MM.1S (cell line): ENCODE results near the gene PDE6A.

ENCODE experiments used
- DNase-seq: peaks from one replicate; pipeline ENCODE4 v3.0.0-alpha.2; 2015
- H2AFZ ChIP-seq: fragments of 300-600 bp; sonication (generic); 2 replicates; pipeline ENCODE4 v1.6.0; 2016; ENCODE audit warnings: antibody characterized with exemption, low read length
- H3F3A ChIP-seq: fragments of 300-600 bp; sonication (generic); 2 replicates; pipeline ENCODE4 v1.6.1; 2016; ENCODE audit warnings: mild to moderate bottlenecking, antibody characterized with exemption, low read length, moderate library complexity, mixed read lengths; ENCODE audit not compliant: insufficient read depth
- H3K27ac ChIP-seq: fragments of 300-600 bp; sonication (generic); 2 replicates; pipeline ENCODE4 v1.5.1; 2016; ENCODE audit warnings: mild to moderate bottlenecking, low read length
- H3K27me3 ChIP-seq: fragments of 300-600 bp; sonication (generic); replicated peaks from 2 replicates; pipeline ENCODE4 v1.6.0; 2016; ENCODE audit warnings: low read length; ENCODE audit not compliant: insufficient read depth
- H3K36me3 ChIP-seq: fragments of 300-600 bp; sonication (generic); replicated peaks from 2 replicates; pipeline ENCODE4 v1.6.1; 2016; ENCODE audit warnings: mild to moderate bottlenecking, low read length, mixed read lengths; ENCODE audit not compliant: insufficient read depth
- H3K4me1 ChIP-seq: fragments of 300-600 bp; sonication (generic); 2 replicates; pipeline ENCODE4 v1.6.1; 2016; ENCODE audit warnings: low read length, mixed read lengths
- H3K4me2 ChIP-seq: fragments of 300-600 bp; sonication (generic); 2 replicates; pipeline ENCODE4 v1.6.0; 2016; ENCODE audit warnings: low read depth, low read length
- H3K4me3 ChIP-seq: fragments of 300-600 bp; sonication (generic); 2 replicates; pipeline ENCODE4 v1.5.1; 2016; ENCODE audit warnings: low read length, mixed read lengths
- H3K79me2 ChIP-seq: fragments of 300-600 bp; sonication (generic); 2 replicates; pipeline ENCODE4 v1.6.1; 2016; ENCODE audit warnings: mixed run types, low read length, mixed read lengths
- H3K9ac ChIP-seq: fragments of 300-600 bp; sonication (generic); 2 replicates; pipeline ENCODE4 v1.6.1; 2016; ENCODE audit warnings: low read length, mixed read lengths
- H3K9me2 ChIP-seq: fragments of 300-600 bp; sonication (generic); replicated peaks from 2 replicates; pipeline ENCODE4 v1.6.1; 2016; ENCODE audit warnings: mild to moderate bottlenecking, low read length, mixed read lengths; ENCODE audit not compliant: insufficient read depth
- H3K9me3 ChIP-seq: fragments of 300-600 bp; sonication (generic); replicated peaks from 2 replicates; pipeline ENCODE4 v1.6.1; 2016; ENCODE audit warnings: mild to moderate bottlenecking, low read length, mixed read lengths; ENCODE audit not compliant: insufficient read depth
- H4K20me1 ChIP-seq: fragments of 300-600 bp; sonication (generic); 2 replicates; pipeline ENCODE4 v1.6.1; 2016; ENCODE audit warnings: mild to moderate bottlenecking, low read length, moderate library complexity, mixed read lengths; ENCODE audit not compliant: insufficient read depth
- CTCF ChIP-seq: fragments of 300-600 bp; sonication (generic); IDR thresholded peaks from 2 replicates; pipeline ENCODE4 v1.5.1; 2016; ENCODE audit warnings: antibody characterized with exemption, low read length, mixed read lengths
- EZH2 ChIP-seq: fragments of 300-600 bp; sonication (generic); optimal IDR thresholded peaks from 2 replicates; pipeline ENCODE3; 2017; ENCODE audit warnings: low read depth, mild to moderate bottlenecking, antibody characterized with exemption, low read length, mixed read lengths
- EZH2phosphoT487 ChIP-seq: fragments of 300-600 bp; sonication (generic); IDR thresholded peaks from 2 replicates; pipeline ENCODE4 v1.6.1; 2018; ENCODE audit warnings: antibody characterized with exemption, low read length

The PDE6A gene

GRCh38 chr5:149904293-149904886, 40.2 kb downstream of the PDE6A start:
- Histone ChIP-seq H3K27me3 (no peaks in the 10 kb centered on the region), H3K9me3 (no peaks in the 10 kb centered on the region), H3K4me1 (no peaks in the 10 kb centered on the region), H3K9me2 (no peaks in the 10 kb centered on the region), H3F3A (no peaks in the 10 kb centered on the region), H3K79me2 (no peaks in the 10 kb centered on the region), H4K20me1 (no peaks in the 10 kb centered on the region), H3K9ac (no peak overlapping the region), H3K4me2 (no peak overlapping the region), H3K36me3 (no peaks in the 10 kb centered on the region), H3K27ac (no peak overlapping the region), H3K4me3 (no peak overlapping the region), H2AFZ (no peak overlapping the region)
- DNase-seq = no peak
- TF ChIP-seq EZH2phosphoT487 = no peak
- TF ChIP-seq EZH2 = no peak
- no peak for TF ChIP-seq CTCF

GRCh38 chr5:149903404-149903803, 41.2 kb downstream of the PDE6A start:
- H3K4me1 ChIP-seq = no peaks in the 10 kb centered on the region
- no peaks in the 10 kb centered on the region for H3K27me3 ChIP-seq
- no peak for DNase-seq
- H3K36me3 ChIP-seq = no peaks in the 10 kb centered on the region
- H2AFZ ChIP-seq = no peak overlapping the region
- TF ChIP-seq EZH2phosphoT487 (no peak), CTCF (no peak), EZH2 (no peak)
- no peaks in the 10 kb centered on the region for H4K20me1 ChIP-seq
- no peaks in the 10 kb centered on the region for H3F3A ChIP-seq
- H3K9me2 ChIP-seq = no peaks in the 10 kb centered on the region
- H3K9me3 ChIP-seq = no peaks in the 10 kb centered on the region
- H3K27ac ChIP-seq = no peak overlapping the region
- H3K79me2 ChIP-seq = no peaks in the 10 kb centered on the region
- no peak overlapping the region for H3K4me3 ChIP-seq
- no peak overlapping the region for H3K4me2 ChIP-seq
- H3K9ac ChIP-seq = no peak overlapping the region

GRCh38 chr5:149902177-149902576, 42.4 kb downstream of the PDE6A start:
- Histone ChIP-seq H3K9me2 (no peaks in the 10 kb centered on the region), H3K4me2 (no peak overlapping the region), H3F3A (no peaks in the 10 kb centered on the region), H3K9ac (no peak overlapping the region), H3K4me1 (no peaks in the 10 kb centered on the region), H2AFZ (no peak overlapping the region), H3K79me2 (no peaks in the 10 kb centered on the region), H3K27me3 (no peaks in the 10 kb centered on the region), H4K20me1 (no peaks in the 10 kb centered on the region), H3K36me3 (no peaks in the 10 kb centered on the region), H3K27ac (no peak overlapping the region), H3K4me3 (no peak overlapping the region), H3K9me3 (no peaks in the 10 kb centered on the region)
- no peak for TF ChIP-seq CTCF
- no peak for TF ChIP-seq EZH2phosphoT487
- no peak for TF ChIP-seq EZH2
- no peak for DNase-seq
